ENCODE measurements around the gene ACTL6B.

DNA sequence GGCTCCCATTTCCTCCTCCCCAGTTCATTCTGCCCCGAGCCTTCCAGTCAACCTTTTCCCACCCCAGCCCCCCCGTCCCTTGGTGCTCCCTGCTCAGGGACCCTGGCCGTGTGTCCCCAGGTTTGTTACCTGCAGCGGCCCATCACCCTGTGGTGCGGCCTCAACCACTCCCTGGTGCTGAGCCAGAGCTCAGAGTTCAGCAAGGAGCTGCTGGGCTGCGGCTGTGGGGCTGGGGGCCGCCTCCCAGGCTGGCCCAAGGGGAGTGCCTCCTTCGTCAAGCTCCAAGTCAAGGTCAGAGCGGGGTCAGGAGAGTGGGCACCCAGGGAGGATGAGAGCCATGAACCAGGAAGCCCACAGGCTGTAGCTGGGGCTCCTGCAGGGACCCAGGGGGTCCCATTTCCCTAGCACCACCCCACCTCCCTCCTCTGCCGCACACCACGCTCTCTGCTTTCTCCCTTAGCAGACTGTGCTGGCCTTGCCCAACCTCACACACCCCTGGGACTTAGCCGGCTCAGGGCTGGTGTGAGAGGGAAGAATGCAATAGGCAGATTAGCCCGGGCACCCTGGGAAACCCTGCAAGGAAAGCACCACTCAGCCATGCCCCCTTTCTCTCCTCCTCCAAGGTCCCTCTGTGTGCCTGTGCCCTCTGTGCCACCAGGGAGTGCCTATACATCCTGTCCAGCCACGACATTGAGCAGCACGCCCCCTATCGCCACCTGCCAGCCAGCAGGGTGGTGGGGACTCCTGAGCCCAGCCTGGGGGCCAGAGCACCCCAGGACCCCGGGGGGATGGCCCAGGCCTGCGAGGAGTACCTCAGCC lies 56.1 kb downstream of the ACTL6B start:
- TF ChIP-seq, protein P1, sequence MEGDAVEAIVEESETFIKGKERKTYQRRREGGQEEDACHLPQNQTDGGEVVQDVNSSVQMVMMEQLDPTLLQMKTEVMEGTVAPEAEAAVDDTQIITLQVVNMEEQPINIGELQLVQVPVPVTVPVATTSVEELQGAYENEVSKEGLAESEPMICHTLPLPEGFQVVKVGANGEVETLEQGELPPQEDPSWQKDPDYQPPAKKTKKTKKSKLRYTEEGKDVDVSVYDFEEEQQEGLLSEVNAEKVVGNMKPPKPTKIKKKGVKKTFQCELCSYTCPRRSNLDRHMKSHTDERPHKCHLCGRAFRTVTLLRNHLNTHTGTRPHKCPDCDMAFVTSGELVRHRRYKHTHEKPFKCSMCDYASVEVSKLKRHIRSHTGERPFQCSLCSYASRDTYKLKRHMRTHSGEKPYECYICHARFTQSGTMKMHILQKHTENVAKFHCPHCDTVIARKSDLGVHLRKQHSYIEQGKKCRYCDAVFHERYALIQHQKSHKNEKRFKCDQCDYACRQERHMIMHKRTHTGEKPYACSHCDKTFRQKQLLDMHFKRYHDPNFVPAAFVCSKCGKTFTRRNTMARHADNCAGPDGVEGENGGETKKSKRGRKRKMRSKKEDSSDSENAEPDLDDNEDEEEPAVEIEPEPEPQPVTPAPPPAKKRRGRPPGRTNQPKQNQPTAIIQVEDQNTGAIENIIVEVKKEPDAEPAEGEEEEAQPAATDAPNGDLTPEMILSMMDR (IDR thresholded peaks at IDR 0.05), result peak; percentile 16; the same call in 1 of the 3 replicates
- TF ChIP-seq CHD2 (IDR thresholded peaks at IDR 0.05; ENCODE audit: low read length, partially characterized antibody) (no peak), RAD21 (conservative IDR thresholded peaks at IDR 0.05 in 1 of 2, IDR thresholded peaks at IDR 0.05 in 1 of 2) (no peak), HOXB13 (CRISPR knock-in tag; IDR thresholded peaks at IDR 0.05; ENCODE audit: low read depth) (no peak), POLR2A (IDR thresholded peaks at IDR 0.05; ENCODE audit: low read length) (no peak), ESRRA (IDR thresholded peaks at IDR 0.05; ENCODE audit: borderline replicate concordance, low read length) (no peak), MYC (IDR thresholded peaks at IDR 0.05; ENCODE audit: borderline replicate concordance, low read length) (no peak)
- TF ChIP-seq, protein P2, sequence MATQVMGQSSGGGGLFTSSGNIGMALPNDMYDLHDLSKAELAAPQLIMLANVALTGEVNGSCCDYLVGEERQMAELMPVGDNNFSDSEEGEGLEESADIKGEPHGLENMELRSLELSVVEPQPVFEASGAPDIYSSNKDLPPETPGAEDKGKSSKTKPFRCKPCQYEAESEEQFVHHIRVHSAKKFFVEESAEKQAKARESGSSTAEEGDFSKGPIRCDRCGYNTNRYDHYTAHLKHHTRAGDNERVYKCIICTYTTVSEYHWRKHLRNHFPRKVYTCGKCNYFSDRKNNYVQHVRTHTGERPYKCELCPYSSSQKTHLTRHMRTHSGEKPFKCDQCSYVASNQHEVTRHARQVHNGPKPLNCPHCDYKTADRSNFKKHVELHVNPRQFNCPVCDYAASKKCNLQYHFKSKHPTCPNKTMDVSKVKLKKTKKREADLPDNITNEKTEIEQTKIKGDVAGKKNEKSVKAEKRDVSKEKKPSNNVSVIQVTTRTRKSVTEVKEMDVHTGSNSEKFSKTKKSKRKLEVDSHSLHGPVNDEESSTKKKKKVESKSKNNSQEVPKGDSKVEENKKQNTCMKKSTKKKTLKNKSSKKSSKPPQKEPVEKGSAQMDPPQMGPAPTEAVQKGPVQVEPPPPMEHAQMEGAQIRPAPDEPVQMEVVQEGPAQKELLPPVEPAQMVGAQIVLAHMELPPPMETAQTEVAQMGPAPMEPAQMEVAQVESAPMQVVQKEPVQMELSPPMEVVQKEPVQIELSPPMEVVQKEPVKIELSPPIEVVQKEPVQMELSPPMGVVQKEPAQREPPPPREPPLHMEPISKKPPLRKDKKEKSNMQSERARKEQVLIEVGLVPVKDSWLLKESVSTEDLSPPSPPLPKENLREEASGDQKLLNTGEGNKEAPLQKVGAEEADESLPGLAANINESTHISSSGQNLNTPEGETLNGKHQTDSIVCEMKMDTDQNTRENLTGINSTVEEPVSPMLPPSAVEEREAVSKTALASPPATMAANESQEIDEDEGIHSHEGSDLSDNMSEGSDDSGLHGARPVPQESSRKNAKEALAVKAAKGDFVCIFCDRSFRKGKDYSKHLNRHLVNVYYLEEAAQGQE (IDR thresholded peaks at IDR 0.05), result no peak
- TF ChIP-seq, protein P3, sequence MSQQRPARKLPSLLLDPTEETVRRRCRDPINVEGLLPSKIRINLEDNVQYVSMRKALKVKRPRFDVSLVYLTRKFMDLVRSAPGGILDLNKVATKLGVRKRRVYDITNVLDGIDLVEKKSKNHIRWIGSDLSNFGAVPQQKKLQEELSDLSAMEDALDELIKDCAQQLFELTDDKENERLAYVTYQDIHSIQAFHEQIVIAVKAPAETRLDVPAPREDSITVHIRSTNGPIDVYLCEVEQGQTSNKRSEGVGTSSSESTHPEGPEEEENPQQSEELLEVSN (IDR thresholded peaks at IDR 0.05; ENCODE audit: borderline replicate concordance, low read depth), result no peak
- TF ChIP-seq, protein P4, sequence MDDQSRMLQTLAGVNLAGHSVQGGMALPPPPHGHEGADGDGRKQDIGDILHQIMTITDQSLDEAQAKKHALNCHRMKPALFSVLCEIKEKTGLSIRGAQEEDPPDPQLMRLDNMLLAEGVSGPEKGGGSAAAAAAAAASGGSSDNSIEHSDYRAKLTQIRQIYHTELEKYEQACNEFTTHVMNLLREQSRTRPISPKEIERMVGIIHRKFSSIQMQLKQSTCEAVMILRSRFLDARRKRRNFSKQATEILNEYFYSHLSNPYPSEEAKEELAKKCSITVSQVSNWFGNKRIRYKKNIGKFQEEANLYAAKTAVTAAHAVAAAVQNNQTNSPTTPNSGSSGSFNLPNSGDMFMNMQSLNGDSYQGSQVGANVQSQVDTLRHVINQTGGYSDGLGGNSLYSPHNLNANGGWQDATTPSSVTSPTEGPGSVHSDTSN (IDR thresholded peaks at IDR 0.05), result no peak
